Liver (tissue), 9 donors: ENCODE measurements around the gene ARHGAP40. TPM values are rescaled to one million over a fixed set of nuclear protein-coding genes. Genes with fewer than 3 reads are reported as not detected.

Experiments
- DNase-seq: peaks from one replicate; pipeline ENCODE4 v3.0.0-alpha.2; 2017; ENCODE audit warnings: low spot score
- H3K27ac ChIP-seq, 2 donors: one replicate each; pipeline ENCODE4 v1.7.0; 2013; ENCODE audit warnings: inconsistent platforms in 2 of 2, low read length in 2 of 2, control low read depth in 1 of 2, low read depth in 1 of 2, mild to moderate bottlenecking in 1 of 2
- H3K27me3 ChIP-seq, 4 donors: one replicate each; pipeline versions ENCODE4 v1.6.1 to v1.7.0; 2013; ENCODE audit warnings: low read length in 3 of 4, inconsistent platforms in 1 of 4, mild to moderate bottlenecking in 1 of 4, moderate library complexity in 1 of 4; ENCODE audit not compliant: control insufficient read depth in 4 of 4, insufficient read depth in 4 of 4
- H3K36me3 ChIP-seq, 4 donors: one replicate each; pipeline versions ENCODE4 v1.6.1 to v1.7.0; 2013; ENCODE audit warnings: low read length in 3 of 4, mild to moderate bottlenecking in 3 of 4, low read depth in 1 of 4, moderate library complexity in 1 of 4; ENCODE audit not compliant: control insufficient read depth in 4 of 4, insufficient read depth in 3 of 4
- H3K4me1 ChIP-seq, 4 donors: one replicate each; pipeline versions ENCODE4 v1.6.1 to v1.7.0; 2013; ENCODE audit warnings: low read length in 3 of 4, mild to moderate bottlenecking in 3 of 4, moderate library complexity in 1 of 4; ENCODE audit not compliant: control insufficient read depth in 4 of 4, insufficient read depth in 4 of 4
- H3K4me3 ChIP-seq, 3 donors: one replicate each; pipeline versions ENCODE4 v1.6.1 to v1.7.0; 2013; ENCODE audit warnings: low read length in 3 of 3, control low read depth in 1 of 3, low read depth in 1 of 3, mild to moderate bottlenecking in 1 of 3
- H3K9ac ChIP-seq, 2 donors: one replicate each; pipeline ENCODE4 v1.7.0; 2013; ENCODE audit warnings: low read length in 2 of 2, mild to moderate bottlenecking in 2 of 2, moderate library complexity in 2 of 2, control low read depth in 1 of 2, low read depth in 1 of 2
- H3K9me3 ChIP-seq, 4 donors: one replicate each; pipeline versions ENCODE4 v1.6.1 to v1.7.0; 2013; ENCODE audit warnings: low read length in 3 of 4; ENCODE audit not compliant: control insufficient read depth in 4 of 4
- EGR1 ChIP-seq, 2 donors: IDR thresholded peaks; 2 replicates each; pipeline ENCODE4 v1.6.1; 2016 to 2018; ENCODE audit warnings: antibody characterized with exemption in 2 of 2, low read depth in 2 of 2
- FOXA2 ChIP-seq: IDR thresholded peaks from 2 replicates; pipeline ENCODE4 v1.6.1; 2016; ENCODE audit warnings: antibody characterized with exemption
- JUND ChIP-seq, 2 donors: IDR thresholded peaks; 2 replicates each; pipeline ENCODE4 v1.6.1; 2016; ENCODE audit warnings: antibody characterized with exemption in 2 of 2
- MAX ChIP-seq: IDR thresholded peaks from 2 replicates; pipeline ENCODE4 v1.6.1; 2016; ENCODE audit warnings: antibody characterized with exemption
- REST ChIP-seq: IDR thresholded peaks from 2 replicates; pipeline ENCODE4 v1.6.1; 2016; ENCODE audit warnings: antibody characterized with exemption, mild to moderate bottlenecking
- RXRA ChIP-seq, 2 donors: IDR thresholded peaks; 2 replicates each; pipeline ENCODE4 v1.6.1; 2017 to 2018; ENCODE audit warnings: antibody characterized with exemption in 2 of 2, mild to moderate bottlenecking in 1 of 2
- ZBTB33 ChIP-seq: IDR thresholded peaks from 2 replicates; pipeline ENCODE4 v1.6.1; 2016; ENCODE audit warnings: antibody characterized with exemption
- WGBS: extraction: QIAGEN DNeasy Blood & Tissue Kit; methylation state at CpG from one replicate; pipeline ENCODE4 v1.1.7; 2013; 5-methylcytosine and 5-hydroxymethylcytosine counted together
- polyA plus RNA-seq, 2 donors: library from polyadenylated mRNA; stranded (reverse) in 1 of 2; unstranded in 1 of 2; fragments of 200-250 nt in 1 of 2; fragments of >200 nt in 1 of 2; fragmentation: Nextera tagmentation in 1 of 2; extraction: Ambion mirVana in 1 of 2; gene quantifications; one replicate each; pipeline versions ENCODE4 v1.2.1 to v1.2.3, GENCODE V29; 2013 to 2015
- total RNA-seq, 2 donors: library from RNA; depleted of rRNA; stranded (reverse); fragments of >200 nt; gene quantifications; one replicate each; pipeline ENCODE4 v1.2.3, GENCODE V29; 2014
- donor health status: healthy.
- donor health status: healthy.
- donor health status: healthy.
- donor health status: healthy.
- donor health status: healthy.

The ARHGAP40 gene
- total and polyA plus RNA-seq, 4 donors = 0.08 TPM; not detected in 3

GRCh38 chr20:38676576-38676975 lies 75.0 kb downstream of the ARHGAP40 start (continued):
- TF ChIP-seq ZBTB33 = no peak
- no peak for TF ChIP-seq RXRA (IDR thresholded peaks at IDR 0.05)
- TF ChIP-seq FOXA2 = no peak

DNA sequence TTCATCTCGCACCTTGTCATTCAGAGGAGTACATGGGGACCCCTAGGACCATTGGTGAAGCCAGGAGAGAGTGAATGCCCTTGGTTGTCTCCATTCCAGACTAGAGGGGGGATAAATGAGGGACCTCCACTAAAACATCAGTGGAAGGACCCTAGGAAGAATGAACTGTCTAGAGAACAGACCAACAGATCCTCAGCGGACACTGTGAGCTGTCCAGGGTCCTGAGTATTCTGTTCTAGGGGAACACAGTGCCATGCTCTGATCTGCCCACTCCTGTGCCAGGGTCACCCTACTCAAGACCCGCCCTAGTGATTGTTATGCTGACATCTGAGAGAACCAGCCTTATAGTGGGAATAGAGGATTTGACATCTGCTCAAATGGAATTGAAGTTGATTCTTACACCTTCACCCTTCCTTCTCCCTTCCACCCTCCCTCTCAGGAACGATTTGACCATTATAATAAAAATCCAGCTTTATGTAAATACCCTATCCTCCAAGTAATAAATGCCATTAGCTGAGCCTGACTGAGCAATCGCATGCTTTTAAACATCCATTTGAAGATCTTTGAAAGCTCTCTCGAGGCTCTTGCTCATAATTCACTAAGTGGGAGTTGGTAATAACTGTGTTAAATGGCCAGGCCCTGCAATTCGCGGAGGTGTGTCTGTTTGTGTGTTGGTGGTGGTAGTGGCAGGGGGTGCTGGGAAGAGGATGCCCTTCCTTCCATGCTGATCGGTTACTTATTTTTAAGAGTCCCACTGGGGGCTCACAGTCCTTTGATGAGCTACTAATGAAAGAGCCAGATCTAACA lies 79.1 kb downstream of the ARHGAP40 start:
- WGBS = 38% methylated on average over 9 of the region's 9 CpGs
- no peak overlapping the region for H3K4me3 ChIP-seq
- no peaks in the 10 kb centered on the region for H3K4me1 ChIP-seq
- H3K36me3 ChIP-seq = no peaks in the 10 kb centered on the region
- TF ChIP-seq RXRA (IDR thresholded peaks at IDR 0.05) (no peak), REST (peak; percentile 99)
- H3K27ac ChIP-seq = no peak overlapping the region
- no peaks in the 10 kb centered on the region for H3K9me3 ChIP-seq
- H3K27me3 ChIP-seq = peaks cover 0 to 2% (median 0%) of the 10 kb centered on the region in 4 donors
- H3K9ac ChIP-seq = no peak overlapping the region
- no peak for DNase-seq

DNA sequence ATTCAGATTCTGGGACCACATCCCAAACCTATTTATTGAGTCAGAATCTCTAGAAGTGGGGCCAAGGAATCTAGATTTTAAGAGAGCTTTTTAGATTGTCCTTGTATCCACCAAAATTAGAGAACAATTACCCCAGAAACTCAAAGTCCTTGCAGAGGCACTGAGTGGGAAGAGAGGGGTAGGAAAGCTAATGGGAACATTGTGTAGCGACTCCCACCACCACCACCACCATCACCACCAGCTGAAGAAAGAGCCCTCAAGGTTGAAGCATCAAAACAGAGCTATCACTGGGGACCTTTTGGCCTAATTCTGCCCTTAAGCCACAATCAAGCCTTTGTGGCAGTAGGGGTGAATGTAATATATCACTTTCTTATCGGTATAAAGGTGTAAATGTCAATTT lies 83.7 kb downstream of the ARHGAP40 start:
- Histone ChIP-seq H3K9ac (no peak overlapping the region), H3K27me3 (peaks cover 0 to 8% (median 0%) of the 10 kb centered on the region in 4 donors), H3K36me3 (no peaks in the 10 kb centered on the region), H3K4me1 (no peaks in the 10 kb centered on the region), H3K9me3 (no peaks in the 10 kb centered on the region), H3K27ac (no peak overlapping the region), H3K4me3 (no peak overlapping the region)
- TF ChIP-seq RXRA (IDR thresholded peaks at IDR 0.05) (no peak), JUND (IDR thresholded peaks at IDR 0.05) (no peak), MAX (no peak)
- WGBS = 43% methylated on average over 2 of the region's 2 CpGs
- DNase-seq = no peak

DNA sequence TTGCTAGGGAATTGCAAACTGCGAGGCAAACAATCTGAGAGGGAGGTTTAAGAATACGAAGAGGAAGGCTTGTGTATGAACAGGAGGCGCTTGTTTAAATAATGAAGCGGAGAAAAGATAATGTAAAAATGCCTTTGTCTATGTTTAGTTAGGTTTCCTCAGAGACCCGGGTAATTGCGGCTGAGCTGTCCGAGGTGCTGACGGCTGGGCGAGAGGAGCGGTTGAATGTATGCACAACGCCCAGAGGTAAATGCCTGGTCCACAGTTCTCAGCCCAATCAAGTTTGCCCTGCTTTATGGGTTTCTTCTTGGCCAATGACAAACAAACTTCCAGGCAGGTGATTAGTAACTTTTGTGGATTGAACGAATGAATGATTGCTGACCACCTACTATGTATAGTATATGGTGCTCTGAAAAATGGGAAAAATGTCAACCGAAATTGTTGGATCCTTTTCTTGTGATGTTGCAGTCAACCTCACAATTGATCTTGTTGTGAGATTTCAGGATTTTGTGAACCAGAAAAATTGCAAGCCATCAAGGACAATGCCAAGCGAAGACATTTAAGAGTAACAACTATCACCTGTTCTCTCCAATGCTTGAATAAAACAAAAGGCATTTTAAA lies 84.4 kb downstream of the ARHGAP40 start:
- Histone ChIP-seq H3K27me3 (peaks cover 0 to 8% (median 0%) of the 10 kb centered on the region in 4 donors), H3K9ac (no peak overlapping the region), H3K4me3 (no peak overlapping the region), H3K4me1 (no peaks in the 10 kb centered on the region), H3K27ac (no peak overlapping the region), H3K9me3 (no peaks in the 10 kb centered on the region), H3K36me3 (no peaks in the 10 kb centered on the region)
- peak; percentile 99 for TF ChIP-seq REST
- no peak for TF ChIP-seq EGR1 (IDR thresholded peaks at IDR 0.05; ENCODE audit: low read depth in 2 of 2)
- TF ChIP-seq MAX = no peak
- peak; percentile 63 for DNase-seq
- 13% methylated on average over 14 of the region's 14 CpGs for WGBS
